ENCODE results near the gene AK1.
"Not testable (repeated sequence)": the region's sequence is repeated elsewhere in the genome, so short reads cannot be mapped to it uniquely, and the experiment has no call there.

Gene AK1

GRCh38 chr9:127873223-127873691 lies 4.2 kb downstream of the AK1 start:
- TF ChIP-seq MAX (IDR thresholded peaks at IDR 0.05; ENCODE audit: low read depth, low read length) (no peak), CTCF (IDR thresholded peaks at IDR 0.05; ENCODE audit: low read depth, low read length) (no peak), POLR2A (IDR thresholded peaks at IDR 0.05; ENCODE audit: extremely low read depth, insufficient read length) (no peak)
- DNase-seq (ENCODE audit: low read depth), result no peak

GRCh38 chr9:127872369-127873222 lies 4.9 kb downstream of the AK1 start:
- no peak for DNase-seq (ENCODE audit: low read depth)
- no peak for TF ChIP-seq CTCF (IDR thresholded peaks at IDR 0.05; ENCODE audit: low read depth, low read length)
- no peak for TF ChIP-seq POLR2A (IDR thresholded peaks at IDR 0.05; ENCODE audit: extremely low read depth, insufficient read length)
- TF ChIP-seq MAX (IDR thresholded peaks at IDR 0.05; ENCODE audit: low read depth, low read length), result no peak
- TF ChIP-seq MYC (IDR thresholded peaks at IDR 0.05; ENCODE audit: low read depth, low read length), result no peak
- no peak overlapping the region for H3K4me3 ChIP-seq (ENCODE audit: low read depth, low read length)

More at GRCh38 chr9:127873223-127873691, 4.2 kb downstream of the AK1 start:
- no peak overlapping the region for H3K4me3 ChIP-seq (ENCODE audit: low read depth, low read length)

- DNase-seq (ENCODE audit: low read depth), result no peak
- TF ChIP-seq MYC (IDR thresholded peaks at IDR 0.05; ENCODE audit: low read depth, low read length) (no peak), CTCF (IDR thresholded peaks at IDR 0.05; ENCODE audit: low read depth, low read length) (no peak), POLR2A (IDR thresholded peaks at IDR 0.05; ENCODE audit: extremely low read depth, insufficient read length) (no peak), MAX (IDR thresholded peaks at IDR 0.05; ENCODE audit: low read depth, low read length) (no peak)
- no peak overlapping the region for H3K4me3 ChIP-seq (ENCODE audit: low read depth, low read length)
These were observed 5.9 kb downstream of the AK1 start for GRCh38 chr9:127871531-127871930.

GRCh38 chr9:127870887-127871286 lies 6.6 kb downstream of the AK1 start:
- H3K4me3 ChIP-seq (ENCODE audit: low read depth, low read length), result no peak overlapping the region
- TF ChIP-seq CTCF (IDR thresholded peaks at IDR 0.05; ENCODE audit: low read depth, low read length), result no peak
- TF ChIP-seq MYC (IDR thresholded peaks at IDR 0.05; ENCODE audit: low read depth, low read length), result no peak
- TF ChIP-seq MAX (IDR thresholded peaks at IDR 0.05; ENCODE audit: low read depth, low read length), result no peak
- no peak for TF ChIP-seq POLR2A (IDR thresholded peaks at IDR 0.05; ENCODE audit: extremely low read depth, insufficient read length)
- DNase-seq (ENCODE audit: low read depth), result no peak

- DNase-seq (ENCODE audit: low read depth); H3K4me3 ChIP-seq (ENCODE audit: low read depth, low read length): not testable (repeated sequence)
These were observed 7.4 kb downstream of the AK1 start for GRCh38 chr9:127870153-127870491.

GRCh38 chr9:127869310-127870152 lies 7.9 kb downstream of the AK1 start:
- peak; percentile 81 for DNase-seq (ENCODE audit: low read depth)

More at GRCh38 chr9:127869310-127870152, 7.9 kb downstream of the AK1 start:
- TF ChIP-seq MYC (IDR thresholded peaks at IDR 0.05; ENCODE audit: low read depth, low read length) (no peak), CTCF (IDR thresholded peaks at IDR 0.05; ENCODE audit: low read depth, low read length) (peak; percentile 84)
- H3K4me3 ChIP-seq (ENCODE audit: low read depth, low read length), result no peak overlapping the region
